Immature natural killer cell (primary cell): Measurements from ENCODE around the gene KRTAP10-3. TPM values are rescaled to one million over a fixed set of nuclear protein-coding genes. Genes with fewer than 3 reads are reported as not detected.
"Not testable (repeated sequence)": the region's sequence is repeated elsewhere in the genome, so short reads cannot be mapped to it uniquely, and the experiment has no call there.

Experiments
- DNase-seq, 3 donors: peaks; one replicate each; pipeline ENCODE4 v3.0.0; 2022; ENCODE audit warnings: mixed read lengths in 1 of 3
- H3K27ac Mint-ChIP-seq, 6 donors: one replicate each; pipeline ENCODE4 v1.8.0; 2020; ENCODE audit warnings: mixed read lengths in 6 of 6, mild to moderate bottlenecking in 5 of 6, inconsistent platforms in 4 of 6, moderate library complexity in 3 of 6
- H3K27me3 Mint-ChIP-seq, 3 donors: one replicate each; pipeline ENCODE4 v1.8.0; 2020 to 2021; ENCODE audit warnings: low read depth in 3 of 3, mild to moderate bottlenecking in 3 of 3, mixed read lengths in 3 of 3, moderate library complexity in 3 of 3, inconsistent platforms in 1 of 3
- H3K36me3 Mint-ChIP-seq, 3 donors: one replicate each; pipeline ENCODE4 v1.8.0; 2020; ENCODE audit warnings: mixed read lengths in 3 of 3, inconsistent platforms in 2 of 3, mild to moderate bottlenecking in 2 of 3
- H3K4me1 Mint-ChIP-seq, 2 donors: one replicate each; pipeline ENCODE4 v1.8.0; 2020; ENCODE audit warnings: inconsistent platforms in 2 of 2, mild to moderate bottlenecking in 2 of 2, mixed read lengths in 2 of 2, moderate library complexity in 1 of 2
- H3K4me3 Mint-ChIP-seq, 5 donors: one replicate each; pipeline ENCODE4 v1.8.0; 2020; ENCODE audit warnings: mild to moderate bottlenecking in 5 of 5, mixed read lengths in 5 of 5, inconsistent platforms in 3 of 5, moderate library complexity in 3 of 5
- H3K9me3 Mint-ChIP-seq, 6 donors: one replicate each; pipeline ENCODE4 v1.8.0; 2020; ENCODE audit warnings: mild to moderate bottlenecking in 6 of 6, mixed read lengths in 6 of 6, inconsistent platforms in 4 of 6, moderate library complexity in 3 of 6
- polyA plus RNA-seq, 3 donors: library from polyadenylated mRNA; unstranded; fragments of 300-500 nt; fragmentation: Illumina TruSeq; gene quantifications; one replicate each; pipeline ENCODE4 v1.2.3, GENCODE V29; 2021

KRTAP10-3 gene
- polyA plus RNA-seq, 3 donors from 2014 or later: not detected

DNA sequence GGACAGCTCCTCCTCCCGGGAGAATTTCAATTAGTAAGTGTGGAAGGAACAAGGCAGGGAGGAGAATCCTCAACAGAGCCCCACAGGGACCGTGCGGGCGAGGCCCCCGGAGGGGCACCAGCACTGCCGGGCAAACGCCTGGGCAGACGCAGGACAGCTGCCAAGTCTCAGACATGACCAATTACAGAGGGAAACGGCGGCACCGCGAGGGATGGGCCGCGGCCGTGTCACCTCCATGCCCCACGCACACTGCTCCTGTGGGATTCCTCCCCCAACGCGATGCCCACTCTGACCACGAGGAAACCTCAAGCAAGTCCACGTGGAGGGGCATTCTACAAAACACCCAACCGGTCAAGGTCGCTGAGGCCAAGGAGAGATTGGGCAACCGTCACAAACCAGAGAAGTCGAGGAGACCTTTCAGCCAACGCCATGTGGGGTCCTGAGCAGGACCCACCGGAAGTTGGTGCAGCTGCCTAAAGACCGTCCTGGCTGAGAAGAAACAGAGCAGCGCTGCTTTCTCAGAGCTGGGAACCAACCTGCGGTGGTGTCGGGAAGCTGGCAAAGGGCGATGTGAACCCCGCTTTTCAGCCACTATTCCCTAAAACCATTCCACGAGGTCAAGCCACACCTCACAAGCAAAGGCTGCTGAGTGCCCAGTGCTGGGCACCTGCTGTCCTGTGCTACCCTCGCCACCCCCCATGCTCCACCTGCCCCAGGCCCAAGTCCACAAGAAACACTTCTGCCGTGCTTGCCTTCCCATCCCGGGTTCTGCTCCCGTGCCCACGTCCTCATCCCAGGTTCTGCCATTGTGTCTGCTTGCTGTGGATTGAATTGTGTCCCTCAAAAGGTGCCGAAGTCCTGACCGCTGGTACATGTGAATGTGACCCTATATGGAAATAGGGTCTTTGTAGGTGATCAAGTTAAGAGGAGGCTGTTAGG is 13.5 kb upstream of the KRTAP10-3 start:
- Mint-ChIP-seq H3K36me3 (peaks cover 0 to under 1% (median 0%) of the 10 kb centered on the region in 3 donors), H3K27ac (no peak overlapping the region), H3K9me3 (peaks cover 0 to 8% (median 2%) of the 10 kb centered on the region in 6 donors), H3K4me3 (no peak overlapping the region), H3K4me1 (no peaks in the 10 kb centered on the region), H3K27me3 (peaks cover 8 to 13% (median 10%) of the 10 kb centered on the region in 3 donors)
- DNase-seq: no peak

DNA sequence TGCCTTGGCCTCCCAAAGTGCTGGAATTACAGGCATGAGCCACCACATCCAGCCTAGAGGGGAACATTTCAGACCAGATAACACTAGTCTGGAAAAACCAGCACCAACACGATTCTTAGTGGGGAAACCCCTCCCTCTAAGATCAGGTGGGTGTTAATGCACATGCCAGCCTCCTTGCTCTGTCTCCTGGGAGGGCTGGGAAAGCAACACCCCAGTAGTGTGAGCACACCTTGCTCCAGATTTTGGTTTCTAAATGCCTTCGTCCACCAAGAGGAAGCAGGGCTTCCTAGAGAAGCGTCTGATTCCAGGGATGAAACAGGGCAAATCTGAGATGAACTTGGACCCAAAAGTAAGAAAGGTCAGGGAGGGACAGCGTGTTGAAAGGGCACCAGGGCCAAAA is 12.7 kb upstream of the KRTAP10-3 start:
- no peak overlapping the region for H3K27ac Mint-ChIP-seq
- H3K4me3 Mint-ChIP-seq: no peak overlapping the region
- H3K36me3 Mint-ChIP-seq: no peaks in the 10 kb centered on the region
- DNase-seq: no peak
- H3K9me3 Mint-ChIP-seq: peaks cover 0 to 4% (median 0%) of the 10 kb centered on the region in 6 donors
- H3K4me1 Mint-ChIP-seq: no peaks in the 10 kb centered on the region
- peaks cover 8 to 13% (median 8%) of the 10 kb centered on the region in 3 donors for H3K27me3 Mint-ChIP-seq

DNA sequence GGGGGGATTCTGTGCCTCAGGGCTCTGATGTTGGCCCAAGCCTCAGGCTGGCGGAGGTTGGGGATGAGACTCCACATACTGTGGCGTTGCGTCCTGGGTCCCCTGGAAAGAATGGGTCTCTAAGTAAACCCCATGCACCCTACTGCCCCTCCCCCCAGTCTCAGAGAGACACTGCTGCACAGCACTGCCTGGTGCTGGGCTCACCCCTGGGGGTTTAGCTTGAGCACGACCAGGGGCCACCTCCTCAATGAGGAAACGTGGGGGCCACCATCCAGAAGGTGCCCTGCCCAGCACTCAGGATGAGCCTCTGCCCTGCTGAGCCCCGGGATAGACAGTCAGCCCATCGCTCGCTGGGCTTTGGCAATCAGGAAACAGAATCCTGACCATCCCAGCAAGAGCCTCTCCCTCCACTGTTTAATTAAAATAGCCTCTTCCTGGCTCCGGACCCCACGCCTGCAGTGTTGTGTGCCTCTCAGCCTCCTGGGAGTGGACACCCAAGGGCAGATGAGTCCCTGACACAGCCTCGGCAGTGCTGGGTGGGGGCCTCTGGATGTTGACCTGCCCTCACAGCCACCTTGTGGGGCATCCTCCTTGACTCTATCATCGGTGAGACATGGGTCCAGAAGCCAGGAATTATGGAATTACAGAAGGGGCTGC is 11.4 kb upstream of the KRTAP10-3 start:
- Mint-ChIP-seq H3K9me3 (no peaks in the 10 kb centered on the region), H3K36me3 (no peaks in the 10 kb centered on the region), H3K27ac (peak overlapping the region in 1 of 6 donors; percentile 29), H3K4me1 (peaks cover 5% of the 10 kb centered on the region in 2 donors), H3K27me3 (peaks cover 8 to 13% (median 8%) of the 10 kb centered on the region in 3 donors), H3K4me3 (no peak overlapping the region)
- DNase-seq: no peak

DNA sequence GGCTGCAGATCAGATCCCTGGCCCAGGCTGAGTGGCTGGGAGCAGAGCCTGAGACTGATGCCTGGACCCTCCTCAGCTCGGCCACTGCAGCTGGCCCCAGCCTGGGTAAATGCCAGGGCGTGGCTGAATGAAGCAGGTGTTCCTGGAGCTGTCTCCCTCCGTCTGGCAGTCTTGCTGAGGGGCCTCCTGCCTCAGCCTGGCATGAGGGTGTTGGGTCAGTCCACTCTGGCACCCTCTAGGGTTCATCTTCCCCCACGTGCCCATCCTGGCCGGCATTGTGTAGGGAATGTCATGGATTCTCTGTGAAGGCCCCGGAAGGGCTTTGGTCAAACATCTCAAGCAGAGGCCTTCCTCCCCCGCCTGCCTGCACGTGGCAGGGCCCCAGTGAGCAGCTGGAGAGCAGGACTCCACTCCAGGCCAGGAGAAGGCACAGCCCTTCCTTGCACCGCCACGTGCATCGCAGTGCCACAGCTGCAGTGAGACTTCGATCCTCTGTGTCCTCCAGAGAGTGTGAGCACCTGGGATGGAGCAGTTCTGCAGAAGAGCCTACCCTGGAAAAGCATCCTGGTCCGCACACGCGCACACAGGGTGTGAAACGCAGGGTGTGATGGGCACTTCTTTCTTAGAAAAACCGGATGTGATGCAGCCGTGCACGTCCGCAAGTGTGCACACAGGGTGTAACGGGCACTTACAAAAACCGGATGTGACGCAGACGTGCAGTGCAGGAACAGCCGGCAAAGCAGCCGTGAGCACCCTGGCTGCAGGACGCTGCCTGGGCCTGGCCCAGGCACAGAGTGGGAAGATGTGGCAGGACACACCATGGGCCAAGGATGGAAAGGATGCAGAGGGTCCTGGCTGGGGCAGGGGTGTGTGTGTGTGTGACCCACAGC is 10.3 kb upstream of the KRTAP10-3 start:
- no peak for DNase-seq
- Mint-ChIP-seq H3K4me1 (peaks cover 13 to 14% of the 10 kb centered on the region in 2 donors), H3K4me3 (no peak overlapping the region), H3K27ac (no peak overlapping the region), H3K27me3 (peaks cover 8 to 11% (median 8%) of the 10 kb centered on the region in 3 donors), H3K9me3 (no peaks in the 10 kb centered on the region), H3K36me3 (no peaks in the 10 kb centered on the region)

DNA sequence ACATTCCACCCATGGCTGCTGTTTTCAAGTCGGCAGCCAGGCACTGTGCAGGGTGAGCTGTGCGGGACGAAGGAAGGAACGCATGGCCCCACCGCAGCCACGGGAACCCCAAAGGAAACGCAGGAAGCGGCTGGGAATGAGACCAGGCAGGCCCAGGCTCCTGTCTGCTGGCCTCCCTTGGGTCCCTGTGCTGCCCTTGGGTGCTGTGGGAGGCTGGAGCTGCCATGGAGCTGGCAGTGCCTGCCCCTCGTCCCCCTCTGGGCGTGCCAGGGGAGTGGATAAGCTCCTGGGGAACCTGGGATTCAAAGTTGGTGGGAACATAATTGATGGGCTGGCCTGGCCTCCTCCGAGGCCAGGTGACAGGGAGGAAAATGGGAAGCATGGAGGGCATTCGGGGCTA is 9.7 kb upstream of the KRTAP10-3 start:
- no peak for DNase-seq
- peaks cover 0 to under 1% (median 0%) of the 10 kb centered on the region in 6 donors for H3K9me3 Mint-ChIP-seq
- peaks cover 8 to 11% (median 8%) of the 10 kb centered on the region in 3 donors for H3K27me3 Mint-ChIP-seq
- H3K4me1 Mint-ChIP-seq: peaks cover 13 to 14% of the 10 kb centered on the region in 2 donors
- no peak overlapping the region for H3K27ac Mint-ChIP-seq
- no peaks in the 10 kb centered on the region for H3K36me3 Mint-ChIP-seq
- no peak overlapping the region for H3K4me3 Mint-ChIP-seq

DNA sequence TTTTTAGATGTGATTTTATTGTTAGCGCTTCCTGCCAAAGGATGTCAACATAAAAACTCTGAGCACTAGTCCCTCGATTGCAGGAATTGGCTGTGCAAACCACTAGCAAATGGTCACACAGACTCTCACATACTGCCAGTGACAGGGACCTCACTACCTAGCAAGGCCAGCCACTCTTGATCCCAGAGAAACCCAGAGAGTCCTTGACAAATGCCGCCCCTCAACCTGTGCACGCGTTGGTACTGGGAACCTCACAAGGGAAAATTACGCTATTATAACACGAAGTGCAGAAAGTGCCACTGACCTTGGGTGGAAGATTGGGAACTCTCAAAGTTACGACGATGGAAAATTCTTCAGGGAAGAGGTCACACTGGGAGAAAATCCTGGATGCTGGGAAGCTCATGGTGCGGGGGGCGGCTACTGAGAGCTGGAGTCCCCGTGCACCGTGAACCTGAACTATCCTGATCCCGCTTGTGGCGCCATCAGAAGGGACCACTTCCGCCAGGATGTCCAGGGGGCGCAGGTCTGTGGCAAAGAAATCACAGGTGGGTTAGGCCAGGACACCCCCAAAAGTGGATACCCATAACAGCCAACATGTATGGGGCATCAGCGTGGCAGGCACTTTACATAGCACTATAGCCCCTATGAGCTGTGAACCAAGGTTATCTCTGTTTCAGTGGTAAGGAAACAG is 9.0 kb upstream of the KRTAP10-3 start:
- Mint-ChIP-seq H3K9me3 (peaks cover 0 to 1% (median 0%) of the 10 kb centered on the region in 6 donors), H3K4me1 (peaks cover 13 to 14% of the 10 kb centered on the region in 2 donors), H3K27me3 (peaks cover 8 to 11% (median 8%) of the 10 kb centered on the region in 3 donors), H3K36me3 (no peaks in the 10 kb centered on the region), H3K4me3 (no peak overlapping the region), H3K27ac (peak overlapping the region in 1 of 6 donors; percentile 15)
- no peak for DNase-seq

DNA sequence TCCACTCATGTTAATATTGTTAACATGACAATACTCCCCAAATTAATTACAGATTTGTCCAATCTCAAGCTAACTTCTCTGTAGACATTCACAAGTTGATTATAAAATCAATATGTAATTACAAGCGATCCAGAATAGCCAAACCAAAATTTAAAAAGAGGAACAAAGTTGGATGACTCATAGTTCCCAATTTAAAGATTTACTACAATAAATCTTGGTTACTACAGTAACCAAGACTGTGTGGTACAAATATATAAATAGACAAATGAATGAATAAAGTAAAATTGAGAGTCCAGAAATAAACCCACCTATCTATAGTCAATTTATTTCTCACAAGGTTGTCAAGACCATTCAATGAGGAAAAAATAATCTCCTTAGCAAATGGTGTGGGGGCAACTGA is 7.8 kb upstream of the KRTAP10-3 start:
- Mint-ChIP-seq H3K27ac (no peak overlapping the region), H3K4me3 (no peak overlapping the region), H3K4me1 (peaks cover 13 to 14% of the 10 kb centered on the region in 2 donors), H3K36me3 (no peaks in the 10 kb centered on the region), H3K9me3 (peaks cover 0 to 7% (median 5%) of the 10 kb centered on the region in 6 donors), H3K27me3 (peaks cover 6 to 8% (median 7%) of the 10 kb centered on the region in 3 donors)
- no peak for DNase-seq

DNA sequence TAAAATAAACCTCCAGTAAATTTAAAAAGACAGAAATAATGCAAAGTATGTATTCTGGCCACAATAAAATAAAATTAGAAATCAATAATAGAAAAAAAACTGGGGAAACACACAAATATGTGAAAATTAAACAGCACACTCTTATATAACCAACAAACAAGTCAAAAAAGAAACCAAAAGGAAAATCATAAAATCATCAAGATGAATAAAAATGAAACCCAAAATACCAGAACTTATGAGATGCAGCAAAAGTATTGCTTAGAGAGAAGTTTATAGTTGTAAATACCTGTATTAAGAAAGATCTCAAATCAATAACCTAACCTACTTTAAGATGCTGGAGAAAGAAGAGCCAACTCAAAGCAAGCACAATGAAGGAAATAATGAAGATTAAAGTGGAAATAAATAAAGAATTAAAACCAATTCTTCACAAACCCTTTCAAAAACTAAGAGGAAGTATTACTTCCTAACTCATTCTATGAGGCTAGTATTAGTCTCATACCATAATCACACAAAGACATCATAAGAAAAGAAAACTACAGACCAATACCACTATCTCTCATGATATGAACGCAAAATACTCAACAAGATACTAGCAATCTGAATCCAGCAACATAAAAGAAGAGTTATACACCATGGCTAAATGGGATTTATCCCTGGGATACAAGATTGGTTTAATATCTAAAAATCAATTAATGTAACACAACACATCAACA is 6.4 kb upstream of the KRTAP10-3 start:
- no peak for DNase-seq
- Mint-ChIP-seq H3K4me3 (peak overlapping the region in 2 of 5 donors; percentile 38 to 48), H3K36me3 (no peaks in the 10 kb centered on the region), H3K27ac (peak overlapping the region; percentile 16 to 84 (median 74)), H3K4me1 (peaks cover 13 to 14% of the 10 kb centered on the region in 2 donors), H3K9me3 (peaks cover 0 to 7% (median 5%) of the 10 kb centered on the region in 6 donors), H3K27me3 (peaks cover 3 to 7% (median 5%) of the 10 kb centered on the region in 3 donors)

DNA sequence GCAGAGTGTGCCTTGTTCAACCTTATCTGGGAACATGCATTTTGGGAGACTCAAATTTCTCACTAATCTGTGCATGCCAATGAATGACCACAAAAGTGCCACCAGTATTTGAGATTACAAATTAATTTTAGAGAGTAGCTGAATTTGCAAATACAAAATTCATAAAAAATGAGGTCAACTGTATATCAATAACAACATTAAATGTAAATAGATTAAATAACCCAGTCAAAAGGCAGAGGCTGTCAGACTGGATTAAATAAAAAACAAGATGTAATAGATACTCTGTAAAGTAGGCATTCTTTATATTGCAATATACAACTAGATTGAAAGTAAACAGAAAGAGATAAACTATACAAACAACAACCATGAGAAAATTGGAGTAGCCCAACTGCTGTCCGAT is 5.5 kb upstream of the KRTAP10-3 start:
- H3K9me3 Mint-ChIP-seq: peaks cover 0 to 9% (median 5%) of the 10 kb centered on the region in 6 donors
- H3K27ac Mint-ChIP-seq: peak overlapping the region in 3 of 6 donors; percentile 1 to 68 (median 47)
- peaks cover under 1 to 4% (median 3%) of the 10 kb centered on the region in 3 donors for H3K27me3 Mint-ChIP-seq
- DNase-seq: no peak
- peaks cover 13 to 14% of the 10 kb centered on the region in 2 donors for H3K4me1 Mint-ChIP-seq
- no peak overlapping the region for H3K4me3 Mint-ChIP-seq
- H3K36me3 Mint-ChIP-seq: no peaks in the 10 kb centered on the region

DNA sequence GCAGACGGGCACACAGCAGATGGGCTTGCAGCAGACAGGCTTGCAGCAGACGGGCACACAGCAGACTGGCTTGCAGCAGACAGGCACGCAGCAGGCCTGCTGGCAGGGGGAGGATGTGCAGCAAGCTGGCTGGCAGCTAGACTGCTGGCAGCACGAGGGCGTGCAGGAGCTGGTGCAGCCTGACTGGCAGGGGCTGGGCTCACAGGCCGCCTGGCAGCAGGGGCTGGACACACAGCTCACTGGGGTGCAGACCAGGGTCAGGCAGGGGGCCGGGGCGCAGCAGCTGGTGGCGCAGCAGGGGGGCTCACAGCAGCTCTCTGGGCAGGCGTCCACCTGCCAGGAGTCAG is 293 bp downstream of the KRTAP10-3 start:
- not testable (repeated sequence) for DNase-seq, H3K27ac Mint-ChIP-seq, H3K4me1 Mint-ChIP-seq, H3K36me3 Mint-ChIP-seq, H3K4me3 Mint-ChIP-seq, H3K9me3 Mint-ChIP-seq, H3K27me3 Mint-ChIP-seq

DNA sequence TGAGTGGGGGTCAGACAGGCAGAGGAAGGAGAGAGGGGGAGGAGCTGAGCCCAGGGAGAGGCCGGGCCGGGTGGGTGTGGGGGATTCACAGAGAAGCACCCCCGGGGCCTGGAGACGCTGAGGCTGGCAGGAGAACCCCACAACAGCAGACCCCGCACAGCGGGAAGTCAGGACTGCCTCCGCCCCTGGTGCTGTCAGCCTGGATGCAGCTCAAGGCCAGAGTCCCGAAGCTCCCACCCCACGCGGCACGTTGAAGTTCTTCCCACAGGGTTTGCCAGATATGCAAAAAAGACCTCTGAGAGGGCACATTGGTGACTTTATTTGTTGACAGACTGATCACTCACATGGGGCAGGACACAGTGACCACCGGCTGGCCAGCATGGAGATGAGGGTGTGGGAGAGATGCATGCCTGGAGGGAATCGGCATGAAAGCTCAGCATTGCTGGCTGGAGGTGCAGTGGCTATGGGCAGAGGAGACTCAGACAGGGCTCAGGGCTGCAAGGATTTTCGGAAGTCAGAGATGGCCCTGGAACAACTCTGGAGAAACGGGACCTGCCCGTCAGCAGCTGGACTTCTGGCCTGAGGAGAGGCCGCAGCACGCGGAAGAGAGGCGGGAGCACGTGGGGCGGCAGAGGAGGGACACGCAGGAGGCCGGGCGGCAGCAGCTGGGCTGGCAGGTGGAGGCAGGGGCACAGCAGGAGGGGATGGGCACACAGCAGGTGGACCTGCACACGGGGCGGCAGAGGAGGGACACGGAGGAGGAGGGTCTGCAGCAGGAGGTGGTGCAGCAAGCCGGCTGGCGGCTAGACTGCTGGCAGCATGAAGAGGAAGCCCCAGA is 885 bp downstream of the KRTAP10-3 start:
- H3K27me3 Mint-ChIP-seq: peaks cover 0 to 6% (median 2%) of the 10 kb centered on the region in 3 donors
- peaks cover 0 to 3% (median 0%) of the 10 kb centered on the region in 3 donors for H3K36me3 Mint-ChIP-seq
- H3K27ac Mint-ChIP-seq: no peak overlapping the region
- H3K4me1 Mint-ChIP-seq: no peaks in the 10 kb centered on the region
- no peak for DNase-seq
- peaks cover 0 to 9% (median 4%) of the 10 kb centered on the region in 6 donors for H3K9me3 Mint-ChIP-seq
- no peak overlapping the region for H3K4me3 Mint-ChIP-seq

DNA sequence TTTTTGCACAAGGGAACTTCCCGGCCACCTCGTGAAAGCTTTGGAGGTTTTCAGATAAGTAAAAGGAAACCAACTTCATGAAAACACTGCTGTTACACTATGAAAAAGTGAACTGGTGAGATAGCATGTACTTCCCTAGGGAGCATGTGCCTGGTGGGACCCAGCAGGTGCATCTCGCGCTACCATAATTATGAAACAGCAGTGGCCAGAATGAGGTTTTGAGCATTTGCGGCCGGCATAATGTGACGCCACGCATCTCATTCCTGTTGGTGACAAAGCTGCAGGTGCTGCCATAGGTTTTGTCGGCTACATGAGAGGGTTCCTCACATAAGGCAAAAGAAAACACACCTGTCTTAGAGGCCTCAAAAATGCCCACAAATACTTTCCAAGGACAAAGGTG is 1.7 kb downstream of the KRTAP10-3 start:
- H3K27ac Mint-ChIP-seq: no peak overlapping the region
- H3K27me3 Mint-ChIP-seq: peaks cover 0 to 6% (median 2%) of the 10 kb centered on the region in 3 donors
- no peak overlapping the region for H3K4me3 Mint-ChIP-seq
- H3K4me1 Mint-ChIP-seq: no peaks in the 10 kb centered on the region
- DNase-seq: no peak
- H3K36me3 Mint-ChIP-seq: peaks cover 0 to 3% (median 0%) of the 10 kb centered on the region in 3 donors
- peaks cover 0 to 4% (median 1%) of the 10 kb centered on the region in 6 donors for H3K9me3 Mint-ChIP-seq
